Epithelial cell of prostate (primary cell): ENCODE results near the gene ZSCAN5A.
"Not testable (repeated sequence)": the region's sequence is repeated elsewhere in the genome, so short reads cannot be mapped to it uniquely, and the experiment has no call there.

Experiments used
- DNase-seq: peaks from one replicate; pipeline ENCODE4 v3.0.0-alpha.2; 2011; ENCODE audit warnings: low read depth, low spot score
- H3K27ac ChIP-seq: fragments of 450-650 bp; 2 replicates; pipeline ENCODE4 v1.5.1; 2017; ENCODE audit warnings: mild to moderate bottlenecking

ZSCAN5A gene

DNA sequence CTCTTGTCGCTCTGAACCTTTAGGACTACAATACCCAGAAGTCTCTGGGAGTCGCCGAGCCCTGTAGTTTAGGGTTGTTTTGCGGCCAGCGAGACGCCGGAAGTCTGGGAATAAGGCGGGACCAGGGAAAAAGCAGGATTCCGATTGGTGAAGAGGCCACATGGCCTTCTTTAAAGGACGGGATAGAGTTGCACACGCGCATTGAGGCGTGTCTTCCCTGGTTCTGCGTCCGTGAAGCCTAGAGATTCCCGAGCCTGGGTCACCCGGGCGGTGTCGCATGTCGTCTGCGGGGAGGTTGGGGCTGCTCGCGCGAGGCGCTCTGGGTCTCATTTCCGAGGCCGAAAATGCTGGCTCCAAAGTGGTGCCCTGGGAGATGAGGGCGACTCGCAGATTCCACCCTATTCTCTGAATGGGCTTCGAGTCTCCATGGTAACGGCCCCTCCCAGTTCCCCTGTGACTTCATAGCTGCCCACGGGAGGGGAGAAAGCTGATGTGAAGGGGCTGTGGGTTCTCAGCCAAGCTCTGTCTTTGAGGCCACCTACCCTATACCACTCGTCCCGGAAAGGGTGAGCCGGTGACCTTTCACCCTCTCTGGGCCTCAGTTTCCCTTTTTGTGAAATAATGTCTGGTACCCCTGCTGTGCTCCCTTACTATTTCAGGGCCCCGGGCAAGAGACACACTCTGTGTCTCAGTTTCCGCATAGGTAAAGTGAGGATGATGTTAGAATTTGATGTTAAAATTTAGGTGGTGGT lies 614 bp upstream of the ZSCAN5A start:
- H3K27ac ChIP-seq: peak overlapping the region; percentile 94
- DNase-seq: peak; percentile 94

DNA sequence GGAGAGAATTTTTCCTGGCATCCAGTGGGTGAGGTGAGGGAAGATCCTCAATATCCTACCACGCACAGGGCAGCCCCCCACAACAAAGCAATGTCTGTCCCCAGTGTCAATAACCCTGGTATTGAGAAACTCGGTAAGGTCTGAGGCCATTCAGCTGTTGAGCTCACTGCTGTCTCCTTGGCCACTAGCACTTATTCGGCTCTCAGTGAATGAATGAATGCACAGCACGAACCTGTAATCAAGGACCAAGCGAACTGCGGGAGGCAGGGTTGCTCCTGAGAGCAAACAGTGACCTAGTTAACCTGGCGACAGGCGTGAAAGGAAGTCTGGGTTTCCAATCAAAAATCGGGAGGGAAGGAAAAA lies 640 bp downstream of the ZSCAN5A start:
- DNase-seq: no peak
- peak overlapping the region; percentile 94 for H3K27ac ChIP-seq

DNA sequence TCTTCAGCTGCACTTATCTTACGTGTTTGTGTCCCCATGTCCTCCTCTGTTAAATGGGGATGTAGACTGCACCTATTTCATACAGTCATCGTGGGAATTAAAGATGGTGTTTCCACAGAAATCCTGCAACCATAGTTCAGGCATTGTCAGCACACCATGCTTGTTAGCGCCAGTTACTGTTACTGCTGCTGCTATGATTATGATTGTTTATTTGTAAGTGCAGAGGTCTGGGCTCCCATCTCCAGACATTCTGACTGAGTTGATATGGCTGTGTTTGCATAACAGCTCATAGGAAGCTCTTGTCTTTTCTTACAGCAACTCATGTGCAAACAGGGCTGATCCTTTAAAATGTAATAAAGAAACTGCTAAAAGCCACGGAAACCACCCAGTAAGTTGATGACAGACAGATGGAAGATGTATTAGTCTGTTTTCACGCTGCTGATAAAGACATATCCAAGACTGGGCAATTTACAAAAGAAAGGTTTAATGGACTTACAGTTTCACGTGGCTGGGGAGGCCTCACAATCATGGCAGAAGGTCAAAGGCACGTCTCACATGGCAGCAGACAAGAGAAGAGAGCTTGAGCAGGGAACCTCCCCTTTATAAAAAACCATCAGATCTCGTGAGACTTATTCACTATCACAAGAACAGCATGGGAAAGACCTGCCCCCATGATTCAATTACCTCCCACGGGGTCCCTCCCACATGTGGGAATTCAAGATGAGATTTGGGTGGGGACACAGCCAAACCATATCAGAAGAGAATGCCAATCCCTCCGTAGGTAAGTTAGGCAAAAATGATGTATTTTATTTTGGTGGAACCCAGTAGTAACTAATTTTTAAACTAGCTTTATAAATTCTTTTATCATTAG lies 1.6 kb downstream of the ZSCAN5A start:
- DNase-seq: no peak

DNA sequence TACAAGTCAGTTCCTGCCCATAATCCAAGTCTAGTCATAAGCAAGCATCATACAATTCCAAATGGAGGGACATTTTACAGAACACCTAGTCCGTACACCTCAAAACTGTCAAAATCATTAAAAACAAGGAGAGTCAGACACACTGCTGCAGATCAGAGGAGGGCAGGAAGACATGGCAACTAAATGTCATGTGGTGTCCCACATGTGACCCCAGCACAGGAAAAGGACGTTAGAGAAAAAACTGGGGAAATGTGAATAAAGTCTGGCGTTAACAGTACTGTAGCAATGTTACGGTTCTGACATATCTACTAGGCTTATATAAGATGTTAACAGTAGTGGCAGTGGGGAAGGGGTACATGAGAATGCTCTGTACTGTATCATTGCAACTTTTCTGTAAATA lies 2.3 kb downstream of the ZSCAN5A start:
- no peak for DNase-seq
- no peak overlapping the region for H3K27ac ChIP-seq

More for the DNA sequence above, 1.6 kb downstream of the ZSCAN5A start:
- no peak overlapping the region for H3K27ac ChIP-seq

DNA sequence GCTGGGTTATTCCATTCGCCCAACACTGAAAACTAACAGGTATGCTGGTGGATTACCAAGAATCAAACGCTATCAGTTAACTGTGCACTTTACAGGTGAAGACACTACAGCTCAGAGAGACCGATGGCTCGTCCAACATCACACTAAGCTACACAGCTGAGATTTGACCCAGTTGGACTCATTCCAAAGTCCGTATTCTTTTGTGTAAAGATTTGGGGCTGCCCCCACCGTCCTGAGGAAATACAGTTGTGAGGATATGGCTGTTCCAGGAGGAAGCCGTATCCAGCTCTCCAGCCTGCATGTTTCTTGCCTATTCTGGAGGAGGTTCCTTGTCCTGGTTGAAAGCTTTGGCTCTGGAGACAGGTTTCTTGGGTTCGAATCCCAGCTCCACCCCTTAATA lies 4.2 kb downstream of the ZSCAN5A start:
- no peak for DNase-seq
- no peak overlapping the region for H3K27ac ChIP-seq

DNA sequence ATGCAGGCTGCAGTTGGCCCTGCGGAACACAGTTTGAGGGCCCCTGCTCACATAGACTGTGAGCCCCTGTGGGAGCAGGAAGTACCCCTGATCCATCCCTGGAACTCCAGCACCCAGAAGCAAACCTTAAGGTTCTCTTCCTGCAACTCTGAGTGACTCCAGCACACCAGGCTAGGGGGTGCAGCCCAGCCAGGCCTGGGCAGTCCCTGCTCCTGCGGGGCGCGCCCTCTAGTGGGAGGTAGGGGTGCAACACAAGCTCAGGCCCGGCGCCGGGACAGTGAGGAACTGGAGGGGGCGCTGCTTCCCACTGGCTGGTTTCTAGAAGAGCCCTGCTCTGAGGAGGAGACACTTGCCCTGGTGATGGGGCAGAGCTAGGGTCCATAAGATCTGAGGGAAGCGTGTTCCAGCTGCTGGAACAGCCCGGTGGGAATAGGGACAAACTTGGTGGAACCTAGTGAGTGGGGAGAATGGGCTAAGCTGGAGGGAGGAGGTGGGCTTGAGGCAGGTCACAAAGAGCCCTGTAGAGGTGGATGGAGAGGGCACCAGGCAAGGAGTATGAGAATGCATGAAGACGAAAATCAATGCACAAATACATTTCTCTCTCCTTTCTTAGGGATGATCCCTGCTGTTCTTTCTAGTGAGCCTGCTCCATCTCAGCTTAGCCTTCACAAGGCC lies 5.0 kb downstream of the ZSCAN5A start:
- no peak for DNase-seq
- no peak overlapping the region for H3K27ac ChIP-seq

DNA sequence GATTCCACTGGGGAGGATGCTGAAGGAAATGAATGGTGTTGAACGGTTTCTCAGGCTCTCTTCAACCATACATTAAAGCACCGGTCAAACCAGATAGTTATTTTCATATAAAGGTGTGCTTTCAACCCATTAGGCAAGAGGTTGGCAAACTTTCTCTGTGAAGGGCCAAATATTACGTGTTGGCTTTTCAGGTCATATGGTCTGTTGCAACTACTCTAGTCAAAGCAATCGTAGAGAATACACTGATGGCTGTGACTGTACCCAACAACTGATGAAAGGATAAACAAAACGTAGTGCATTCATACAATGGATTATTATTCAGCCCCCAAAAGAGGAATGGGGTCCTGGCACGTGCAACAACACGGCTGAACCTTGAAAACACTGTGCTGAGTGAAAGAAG lies 5.8 kb downstream of the ZSCAN5A start:
- no peak for DNase-seq
- H3K27ac ChIP-seq: no peak overlapping the region

DNA sequence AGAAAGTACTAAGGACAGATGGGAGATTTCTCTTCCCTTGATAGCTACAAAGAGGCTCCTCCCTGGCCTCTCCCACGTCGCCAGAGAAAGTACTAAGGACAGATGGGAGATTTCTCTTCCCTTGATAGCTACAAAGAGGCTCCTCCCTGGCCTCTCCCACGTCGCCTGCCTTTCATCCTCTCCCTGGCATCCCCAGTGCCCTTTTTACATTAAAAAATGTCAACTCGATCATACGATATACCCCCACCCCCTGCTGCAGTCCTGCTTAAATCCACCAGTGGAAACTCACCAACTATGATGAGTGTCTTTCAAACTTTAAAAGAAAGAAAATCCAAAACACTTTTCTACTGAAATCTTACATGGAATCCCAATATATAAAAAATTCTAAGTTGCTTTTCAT lies 7.6 kb downstream of the ZSCAN5A start:
- H3K27ac ChIP-seq, DNase-seq: not testable (repeated sequence)

DNA sequence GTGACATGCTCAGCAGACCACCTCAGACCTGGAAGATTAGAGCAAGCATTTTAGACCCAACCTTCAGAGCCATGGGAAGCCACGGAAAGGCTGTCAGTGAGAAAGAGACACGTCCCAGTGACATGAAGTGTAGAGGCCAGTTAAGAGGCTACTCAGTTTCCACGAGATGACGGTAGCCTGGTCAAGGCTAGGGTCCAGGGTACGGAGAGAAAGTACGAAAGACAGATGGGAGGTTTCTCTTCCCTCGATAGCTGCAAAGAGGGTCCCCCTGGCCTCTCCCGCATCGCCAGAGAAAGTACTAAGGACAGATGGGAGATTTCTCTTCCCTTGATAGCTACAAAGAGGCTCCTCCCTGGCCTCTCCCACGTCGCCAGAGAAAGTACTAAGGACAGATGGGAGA lies 8.6 kb downstream of the ZSCAN5A start:
- H3K27ac ChIP-seq: no peak overlapping the region
- DNase-seq: no peak

DNA sequence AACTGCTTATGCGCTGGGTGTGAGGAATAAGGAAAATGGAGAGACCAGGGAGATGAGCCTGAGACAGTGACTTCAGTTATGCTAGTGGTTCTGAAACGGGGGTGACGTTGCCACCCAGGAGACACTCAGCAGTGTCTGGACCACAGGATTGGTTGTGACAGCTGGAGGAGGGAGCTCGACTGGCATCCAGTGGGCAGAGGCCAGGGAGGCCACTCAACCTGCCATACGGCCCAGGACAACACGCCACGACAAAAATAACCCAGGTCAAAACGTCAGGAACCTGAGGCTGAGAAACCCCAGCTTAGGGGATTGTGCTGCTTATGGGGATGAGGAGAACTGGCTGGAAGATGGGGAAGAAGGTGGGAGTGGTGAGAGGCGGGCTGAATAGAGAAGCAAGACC lies 10.4 kb downstream of the ZSCAN5A start:
- H3K27ac ChIP-seq: no peak overlapping the region
- DNase-seq: no peak

DNA sequence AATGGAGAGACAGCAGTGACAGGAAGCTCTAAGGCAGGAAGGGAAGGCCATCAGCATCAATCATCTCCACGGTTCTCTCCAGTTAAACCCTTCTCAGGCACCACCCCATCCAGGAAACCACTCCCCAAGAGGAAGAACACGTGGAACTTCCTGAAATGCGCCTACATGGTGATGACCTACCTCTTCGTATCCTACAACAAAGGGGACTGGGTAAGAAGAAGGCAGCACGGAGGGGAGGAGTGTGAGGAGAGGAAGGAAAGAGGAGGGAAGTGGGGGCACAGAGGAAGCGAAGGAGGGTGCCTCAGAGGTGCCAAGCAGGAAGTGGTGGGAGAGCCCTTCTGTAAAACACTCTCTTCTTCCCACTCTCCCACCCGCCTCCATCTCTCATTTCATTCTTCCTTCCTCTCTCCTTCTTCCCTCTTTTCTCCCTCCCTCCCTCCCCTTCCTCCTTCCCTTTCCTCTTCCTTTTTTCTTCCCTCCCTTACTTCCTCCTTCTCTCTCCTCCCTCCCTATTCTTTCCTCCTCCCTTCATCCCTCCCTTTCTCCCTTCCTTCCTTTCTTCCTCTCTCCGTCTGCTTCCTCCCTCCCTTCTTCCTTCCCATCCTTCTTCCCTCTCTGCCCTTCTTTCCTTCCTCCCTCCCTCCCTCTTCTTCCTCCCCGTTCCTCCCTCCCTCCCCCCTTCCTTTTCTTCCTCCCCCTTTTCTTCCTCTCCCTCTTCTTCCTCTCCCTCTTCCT lies 12.6 kb downstream of the ZSCAN5A start:
- H3K27ac ChIP-seq: peak overlapping the region; percentile 19
- no peak for DNase-seq

DNA sequence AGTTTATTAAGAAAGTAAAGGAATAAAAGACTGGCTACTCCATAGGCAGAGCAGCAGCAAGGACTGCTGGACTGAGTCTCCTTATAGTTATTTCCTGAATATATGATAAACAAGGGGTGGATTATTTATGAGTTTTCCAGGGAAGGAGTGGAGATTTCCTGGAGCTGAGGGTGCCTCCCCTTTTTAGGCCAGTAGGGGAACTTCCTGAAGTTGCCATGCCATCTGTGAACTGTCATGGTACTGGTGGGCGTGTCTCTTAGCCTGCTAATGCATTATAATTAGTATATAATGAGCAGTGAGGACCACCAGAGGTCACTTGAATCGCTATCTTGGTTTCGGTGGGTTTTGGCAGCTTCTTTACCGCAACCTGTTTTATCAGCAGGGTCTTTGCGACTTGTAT lies 13.5 kb downstream of the ZSCAN5A start:
- peak overlapping the region; percentile 19 for H3K27ac ChIP-seq

DNA sequence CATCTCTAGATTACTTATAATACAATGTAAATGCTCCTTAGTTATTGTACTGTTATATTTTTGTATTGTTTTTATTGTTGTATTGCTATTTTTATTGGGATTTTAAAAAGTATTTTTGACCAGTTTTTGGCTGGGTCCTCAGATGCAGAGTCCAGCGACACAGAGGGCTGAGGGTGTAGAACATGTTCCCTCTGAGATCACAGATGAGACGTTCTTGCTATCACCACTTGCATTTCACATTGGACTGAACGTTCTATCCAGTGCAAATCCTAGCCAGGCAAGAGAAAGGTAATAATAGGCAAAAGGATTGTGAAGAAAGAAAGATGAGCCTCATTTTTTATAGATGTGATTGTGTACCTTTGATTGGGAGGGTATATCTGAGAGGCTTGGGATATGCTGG lies 15.0 kb downstream of the ZSCAN5A start:
- no peak overlapping the region for H3K27ac ChIP-seq
- DNase-seq: no peak

More for the DNA sequence above, 13.5 kb downstream of the ZSCAN5A start:
- DNase-seq: no peak

DNA sequence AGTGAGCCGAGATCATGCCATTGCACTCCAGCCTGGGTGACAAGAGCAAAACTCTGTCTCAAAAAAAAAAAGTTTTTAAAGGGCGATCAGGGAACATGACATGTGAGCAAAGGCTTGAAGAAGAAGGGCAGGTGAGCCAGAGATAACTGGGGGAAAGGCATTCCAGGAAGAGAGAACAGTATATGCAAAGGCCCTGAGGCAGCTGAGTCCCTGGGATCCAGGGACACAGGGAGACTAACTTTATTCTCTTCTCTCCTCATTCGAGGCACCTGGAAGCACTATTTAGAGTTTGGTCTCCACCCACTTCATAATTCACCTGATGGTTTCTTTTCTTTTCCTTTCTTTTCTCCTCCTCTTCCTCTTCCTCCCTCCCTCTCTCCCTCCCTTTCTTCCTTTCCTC lies 17.6 kb downstream of the ZSCAN5A start:
- no peak for DNase-seq
- no peak overlapping the region for H3K27ac ChIP-seq

DNA sequence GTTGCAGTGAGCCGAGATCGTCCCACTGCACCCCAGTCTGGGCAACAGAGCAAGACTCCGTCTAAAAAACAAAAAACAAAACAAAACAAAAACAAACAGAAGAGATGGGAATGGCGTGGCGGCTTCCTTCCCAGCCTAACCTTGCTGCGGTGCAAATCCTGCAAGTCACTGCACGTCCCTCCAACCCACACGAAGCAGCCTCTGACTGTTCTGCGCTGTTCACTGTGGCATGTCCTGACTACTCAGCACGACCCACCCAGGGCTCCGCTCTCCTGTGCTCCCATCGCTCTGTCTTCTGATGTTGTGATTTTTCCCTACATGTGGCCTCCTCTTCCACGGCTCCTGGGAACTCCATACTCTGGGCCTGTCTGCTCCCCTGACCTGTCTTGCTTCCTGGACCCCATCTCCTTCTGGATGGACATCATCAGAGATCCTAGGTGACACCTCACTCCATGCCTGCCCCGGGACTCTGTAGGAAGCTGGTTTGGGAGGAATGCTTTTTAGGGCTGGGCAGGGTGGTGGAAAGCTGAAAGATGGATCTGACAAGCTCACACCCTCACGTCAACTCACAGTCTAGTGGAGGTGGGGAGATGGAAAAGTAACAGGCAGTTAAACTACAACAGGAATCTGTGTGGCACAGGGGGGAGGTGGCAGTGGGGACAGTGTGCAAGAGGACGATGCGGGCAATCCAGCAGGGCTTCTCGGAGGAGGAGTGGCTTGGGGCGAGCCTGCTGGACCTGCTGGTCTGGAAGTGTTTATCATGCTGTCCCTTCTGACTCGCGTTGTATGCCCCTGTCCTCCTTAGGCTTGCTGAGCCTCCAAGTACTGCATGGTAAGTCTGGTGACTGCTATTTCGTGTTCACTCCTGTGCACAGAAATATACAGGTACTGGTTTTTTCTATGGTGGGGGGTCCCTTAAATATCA lies 18.8 kb downstream of the ZSCAN5A start:
- peak; percentile 92 for DNase-seq
- peak overlapping the region; percentile 90 for H3K27ac ChIP-seq

DNA sequence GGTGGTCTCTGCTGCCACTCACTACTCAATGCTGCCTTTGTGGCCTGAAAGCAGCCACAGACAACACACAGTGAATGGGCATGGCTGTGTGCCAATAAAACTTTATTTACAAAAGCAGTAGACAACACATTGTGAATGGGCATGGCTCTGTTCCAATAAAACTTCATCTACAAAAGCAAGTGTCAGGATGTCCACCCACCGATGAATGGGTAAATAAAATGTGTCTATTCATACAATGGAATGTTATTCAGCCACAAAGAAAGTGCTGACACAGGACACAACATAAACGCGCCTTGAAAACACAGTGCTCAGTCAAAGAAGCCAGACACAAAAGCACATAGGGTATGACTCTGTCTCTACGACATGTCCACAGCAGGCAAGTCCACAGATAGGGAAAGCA lies 20.1 kb downstream of the ZSCAN5A start:
- peak; percentile 99 for DNase-seq
- peak overlapping the region; percentile 90 for H3K27ac ChIP-seq

DNA sequence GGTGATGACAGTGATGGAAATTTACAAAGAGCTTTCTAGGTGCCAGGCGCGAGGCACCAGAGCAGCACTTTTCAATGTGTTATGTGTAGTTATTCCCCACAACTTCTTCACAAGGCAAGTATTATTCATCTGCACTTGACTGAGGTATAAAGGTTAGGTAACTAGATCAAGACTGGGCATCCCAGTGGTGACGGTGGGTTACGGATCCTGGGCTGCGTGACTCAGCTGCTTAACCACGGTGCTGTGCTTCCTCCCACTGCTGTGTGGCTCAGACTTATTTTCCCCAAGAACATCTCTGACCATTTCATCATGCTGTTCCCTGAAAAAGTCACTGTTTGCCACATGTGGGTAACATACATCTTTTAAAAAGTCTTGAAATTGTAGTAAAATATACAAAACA lies 22.8 kb downstream of the ZSCAN5A start:
- no peak for DNase-seq
- H3K27ac ChIP-seq: no peak overlapping the region

DNA sequence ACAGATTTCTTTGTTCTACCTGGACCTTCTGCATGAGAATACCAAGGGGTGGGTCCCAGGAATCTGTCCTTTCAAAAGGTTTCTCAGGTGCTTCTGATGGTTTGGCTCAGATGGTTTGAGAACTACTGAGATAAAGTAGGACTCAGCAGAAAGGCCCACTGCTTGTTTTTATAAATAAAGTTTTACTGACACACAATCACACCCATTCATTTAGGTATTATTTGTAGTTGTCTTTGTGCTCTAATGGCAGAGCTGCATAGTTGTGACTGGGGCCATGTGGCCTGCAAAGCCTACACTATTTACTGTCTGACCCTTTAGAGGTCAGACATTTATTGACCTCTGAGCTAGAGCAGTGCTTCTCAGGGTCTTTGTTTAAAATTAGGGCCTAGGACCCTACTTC lies 24.5 kb downstream of the ZSCAN5A start:
- no peak overlapping the region for H3K27ac ChIP-seq

DNA sequence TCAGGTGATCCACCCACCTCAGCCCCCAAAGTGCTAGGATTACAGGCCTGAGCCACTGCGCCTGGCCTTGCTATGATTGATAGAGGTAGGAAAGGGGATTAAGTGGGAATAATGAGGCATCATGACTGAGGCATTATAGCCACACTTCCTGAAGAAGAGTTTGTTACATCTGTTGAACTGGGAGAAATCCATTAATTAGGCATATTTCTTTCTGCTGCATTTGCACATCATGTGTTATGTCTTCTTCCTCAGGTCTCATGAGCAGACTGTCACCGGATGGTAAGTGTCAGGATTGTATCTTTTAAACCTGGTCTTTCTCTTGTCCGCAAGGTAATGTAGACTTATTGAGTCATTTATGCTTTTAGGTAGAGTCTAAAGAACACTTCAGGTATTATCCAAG lies 29.9 kb downstream of the ZSCAN5A start:
- DNase-seq: no peak
- H3K27ac ChIP-seq: no peak overlapping the region

More for the DNA sequence above, 24.5 kb downstream of the ZSCAN5A start:
- no peak for DNase-seq
